Activated naive CD4-positive, alpha-beta T cell treated with anti-CD3 and anti-CD28 coated beads, Interleukin-2, amount 50 U/mL, for 72 hours (primary cell): ENCODE results near the gene ORAI3. TPM values are rescaled to one million over a fixed set of nuclear protein-coding genes. Genes with fewer than 3 reads are reported as not detected.
A peak's percentile ranks its signal among the peaks of the same experiment; 100 is the strongest.

Experiments
- ATAC-seq, 2 donors: fragments of 150-1000 bp; cut with Tn5 transposase; 2 replicates each; pipeline ENCODE4 v1.10.0; 2021; ENCODE audit warnings: mild to moderate bottlenecking in 2 of 2, moderate library complexity in 2 of 2
- DNase-seq, 2 donors: peaks; one replicate each; pipeline ENCODE4 v3.0.0; 2021 to 2022; ENCODE audit warnings: low spot score in 2 of 2
- H3K27ac Mint-ChIP-seq, 2 donors: one replicate each; pipeline ENCODE4 v1.8.0; 2022; ENCODE audit warnings: mild to moderate bottlenecking in 2 of 2, mixed read lengths in 2 of 2
- H3K36me3 Mint-ChIP-seq, 2 donors: one replicate each; pipeline ENCODE4 v1.8.0; 2022; ENCODE audit warnings: mixed read lengths in 2 of 2
- H3K9me3 Mint-ChIP-seq, 2 donors: one replicate each; pipeline ENCODE4 v1.8.0; 2022; ENCODE audit warnings: mixed read lengths in 2 of 2
- total RNA-seq, 2 donors: library from RNA; stranded (reverse); gene quantifications; one replicate each; pipeline ENCODE4 v1.2.3, GENCODE V29; 2022

ORAI3 gene
- total RNA-seq, 2 donors from 2014 or later, result 7.3 to 17.1 TPM

- DNase-seq, result peak in 1 of 2 donors; percentile 65
- no peak overlapping the region for H3K27ac Mint-ChIP-seq
- peak in 1 of 2 donors; percentile 21 for ATAC-seq
- H3K9me3 Mint-ChIP-seq, result no peaks in the 10 kb centered on the region
- H3K36me3 Mint-ChIP-seq, result peaks cover 8% of the 10 kb centered on the region in 2 donors
Measured at GRCh38 chr16:30953511-30954124, 4.8 kb downstream of the ORAI3 start.

- Mint-ChIP-seq H3K9me3 (no peaks in the 10 kb centered on the region), H3K27ac (no peak overlapping the region), H3K36me3 (peaks cover 9 to 21% of the 10 kb centered on the region in 2 donors)
- ATAC-seq, result no peak
- no peak for DNase-seq
Measured at GRCh38 chr16:30954993-30955392, 6.1 kb downstream of the ORAI3 start.

- no peaks in the 10 kb centered on the region for H3K9me3 Mint-ChIP-seq
- DNase-seq, result peak; percentile 88 to 91
- peaks cover 8 to 30% of the 10 kb centered on the region in 2 donors for H3K36me3 Mint-ChIP-seq
- peak; percentile 82 to 86 for ATAC-seq
- H3K27ac Mint-ChIP-seq, result peak overlapping the region; percentile 97 to 99
Measured at GRCh38 chr16:30956601-30957455, 8.0 kb downstream of the ORAI3 start.

GRCh38 chr16:30957456-30958174 is 8.7 kb downstream of the ORAI3 start, which contains the start of gene SETD1A:
Gene SETD1A (plus strand): TSS chr16:30957754. CDS start chr16:30958732, 978 bp downstream.
- peak within 1 kb of the TSS; percentile 97 to 99 for H3K27ac Mint-ChIP-seq
- H3K36me3 Mint-ChIP-seq, result peaks cover 8 to 30% of the 10 kb centered on the region in 2 donors
- DNase-seq (peak; percentile 95), ATAC-seq (peak; percentile 88 to 90)
- H3K9me3 Mint-ChIP-seq, result no peaks in the 10 kb centered on the region

GRCh38 chr16:30958175-30959079 is 9.6 kb downstream of the ORAI3 start:
- peak; percentile 7 to 19 for ATAC-seq
- H3K27ac Mint-ChIP-seq, result peak overlapping the region; percentile 75 to 98
- H3K36me3 Mint-ChIP-seq, result peaks cover 14 to 37% of the 10 kb centered on the region in 2 donors
- DNase-seq, result no peak
- no peaks in the 10 kb centered on the region for H3K9me3 Mint-ChIP-seq

- H3K9me3 Mint-ChIP-seq, result no peaks in the 10 kb centered on the region
- no peak overlapping the region for H3K27ac Mint-ChIP-seq
- ATAC-seq (no peak), DNase-seq (no peak)
- peaks cover 24 to 47% of the 10 kb centered on the region in 2 donors for H3K36me3 Mint-ChIP-seq
Measured at GRCh38 chr16:30961384-30961783, 12.5 kb downstream of the ORAI3 start.

- ATAC-seq (no peak), DNase-seq (no peak)
- Mint-ChIP-seq H3K27ac (peak overlapping the region in 1 of 2 donors; percentile 19), H3K36me3 (peaks cover 34 to 35% of the 10 kb centered on the region in 2 donors), H3K9me3 (no peaks in the 10 kb centered on the region)
Measured at GRCh38 chr16:30963925-30964511, 15.2 kb downstream of the ORAI3 start.

- H3K36me3 Mint-ChIP-seq, result peaks cover 29 to 32% of the 10 kb centered on the region in 2 donors
- no peak for DNase-seq
- H3K27ac Mint-ChIP-seq, result peak overlapping the region; percentile 19 to 68
- no peak for ATAC-seq
- H3K9me3 Mint-ChIP-seq, result no peaks in the 10 kb centered on the region
Measured at GRCh38 chr16:30964574-30965226, 15.8 kb downstream of the ORAI3 start.

GRCh38 chr16:30965436-30965835 is 16.6 kb downstream of the ORAI3 start:
- H3K9me3 Mint-ChIP-seq, result no peaks in the 10 kb centered on the region

GRCh38 chr16:30966033-30966619 is 17.3 kb downstream of the ORAI3 start:
- H3K27ac Mint-ChIP-seq, result peak overlapping the region; percentile 71 to 72
- peaks cover 28 to 34% of the 10 kb centered on the region in 2 donors for H3K36me3 Mint-ChIP-seq
- H3K9me3 Mint-ChIP-seq, result no peaks in the 10 kb centered on the region
- DNase-seq (no peak), ATAC-seq (no peak)

More at GRCh38 chr16:30965436-30965835, 16.6 kb downstream of the ORAI3 start:
- DNase-seq, result no peak
- no peak for ATAC-seq
- H3K36me3 Mint-ChIP-seq, result peaks cover 23 to 27% of the 10 kb centered on the region in 2 donors
- H3K27ac Mint-ChIP-seq, result peak overlapping the region; percentile 19 to 68

- Mint-ChIP-seq H3K9me3 (no peaks in the 10 kb centered on the region), H3K36me3 (peaks cover 25 to 38% of the 10 kb centered on the region in 2 donors), H3K27ac (peak overlapping the region in 1 of 2 donors; percentile 60)
- DNase-seq, result no peak
- ATAC-seq, result no peak
Measured at GRCh38 chr16:30967795-30968194, 18.9 kb downstream of the ORAI3 start.

GRCh38 chr16:30969246-30969842 is 20.5 kb downstream of the ORAI3 start:
- peak overlapping the region; percentile 22 to 48 for H3K27ac Mint-ChIP-seq
- ATAC-seq (no peak), DNase-seq (no peak)
- H3K9me3 Mint-ChIP-seq, result no peaks in the 10 kb centered on the region
- peaks cover 19 to 32% of the 10 kb centered on the region in 2 donors for H3K36me3 Mint-ChIP-seq

GRCh38 chr16:30971298-30971697 is 22.4 kb downstream of the ORAI3 start:
- no peak for ATAC-seq
- no peak for DNase-seq
- Mint-ChIP-seq H3K36me3 (peaks cover 15 to 26% of the 10 kb centered on the region in 2 donors), H3K27ac (peak overlapping the region in 1 of 2 donors; percentile 52), H3K9me3 (no peaks in the 10 kb centered on the region)

- peak overlapping the region; percentile 13 to 43 for H3K27ac Mint-ChIP-seq
- peaks cover 15 to 19% of the 10 kb centered on the region in 2 donors for H3K36me3 Mint-ChIP-seq
- H3K9me3 Mint-ChIP-seq, result no peaks in the 10 kb centered on the region
- ATAC-seq (no peak), DNase-seq (no peak)
Measured at GRCh38 chr16:30972872-30973271, 24.0 kb downstream of the ORAI3 start.
